GM18519 (cell line): ENCODE measurements around the gene INPP4A.

Experiments used
- ATAC-seq: cut with Tn5 transposase; IDR thresholded peaks from one replicate; pipeline ENCODE4 v1.9.1; 2021; ENCODE audit warnings: mild to moderate bottlenecking, moderate library complexity; ENCODE audit not compliant: unreplicated experiment, low FRiP score

Gene INPP4A

GRCh38 chr2:98556344-98557033 lies 111.8 kb downstream of the INPP4A start:
- ATAC-seq = peak; percentile 81

GRCh38 chr2:98558852-98559530 lies 114.3 kb downstream of the INPP4A start:
- ATAC-seq = no peak

- ATAC-seq = no peak
These were observed 114.9 kb downstream of the INPP4A start for GRCh38 chr2:98559581-98559980.

GRCh38 chr2:98560256-98560771 lies 115.7 kb downstream of the INPP4A start:
- no peak for ATAC-seq

GRCh38 chr2:98561018-98561417 lies 116.4 kb downstream of the INPP4A start:
- no peak for ATAC-seq

- no peak for ATAC-seq
These were observed 117.4 kb downstream of the INPP4A start for GRCh38 chr2:98561902-98562695.

GRCh38 chr2:98563394-98563793 lies 118.7 kb downstream of the INPP4A start:
- no peak for ATAC-seq

GRCh38 chr2:98564541-98565132 lies 120.0 kb downstream of the INPP4A start:
- ATAC-seq = no peak

- no peak for ATAC-seq
These were observed 120.7 kb downstream of the INPP4A start for GRCh38 chr2:98565286-98565860.

GRCh38 chr2:98565941-98566340 lies 121.3 kb downstream of the INPP4A start:
- no peak for ATAC-seq

GRCh38 chr2:98568161-98568956 lies 123.7 kb downstream of the INPP4A start:
- ATAC-seq = no peak

- ATAC-seq = no peak
These were observed 124.6 kb downstream of the INPP4A start for GRCh38 chr2:98569197-98569793.

- ATAC-seq = no peak
These were observed 125.3 kb downstream of the INPP4A start for GRCh38 chr2:98569915-98570314.

GRCh38 chr2:98570356-98570755 lies 125.7 kb downstream of the INPP4A start:
- ATAC-seq = no peak

- ATAC-seq = no peak
These were observed 126.6 kb downstream of the INPP4A start for GRCh38 chr2:98571121-98571701.

- ATAC-seq = no peak
These were observed 127.1 kb downstream of the INPP4A start for GRCh38 chr2:98571796-98572195.

GRCh38 chr2:98572211-98572610 lies 127.6 kb downstream of the INPP4A start:
- no peak for ATAC-seq

- ATAC-seq = no peak
These were observed 128.0 kb downstream of the INPP4A start for GRCh38 chr2:98572676-98573075.

GRCh38 chr2:98573426-98573825 lies 128.8 kb downstream of the INPP4A start:
- no peak for ATAC-seq
